Measurements from ENCODE around the gene NTNG2. TPM values are rescaled to one million over a fixed set of nuclear protein-coding genes. Genes with fewer than 3 reads are reported as not detected.

Gene NTNG2, protein sequence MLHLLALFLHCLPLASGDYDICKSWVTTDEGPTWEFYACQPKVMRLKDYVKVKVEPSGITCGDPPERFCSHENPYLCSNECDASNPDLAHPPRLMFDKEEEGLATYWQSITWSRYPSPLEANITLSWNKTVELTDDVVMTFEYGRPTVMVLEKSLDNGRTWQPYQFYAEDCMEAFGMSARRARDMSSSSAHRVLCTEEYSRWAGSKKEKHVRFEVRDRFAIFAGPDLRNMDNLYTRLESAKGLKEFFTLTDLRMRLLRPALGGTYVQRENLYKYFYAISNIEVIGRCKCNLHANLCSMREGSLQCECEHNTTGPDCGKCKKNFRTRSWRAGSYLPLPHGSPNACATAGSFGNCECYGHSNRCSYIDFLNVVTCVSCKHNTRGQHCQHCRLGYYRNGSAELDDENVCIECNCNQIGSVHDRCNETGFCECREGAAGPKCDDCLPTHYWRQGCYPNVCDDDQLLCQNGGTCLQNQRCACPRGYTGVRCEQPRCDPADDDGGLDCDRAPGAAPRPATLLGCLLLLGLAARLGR
- 0.37 and 0.59 TPM in 2 replicates for total RNA-seq

DNA sequence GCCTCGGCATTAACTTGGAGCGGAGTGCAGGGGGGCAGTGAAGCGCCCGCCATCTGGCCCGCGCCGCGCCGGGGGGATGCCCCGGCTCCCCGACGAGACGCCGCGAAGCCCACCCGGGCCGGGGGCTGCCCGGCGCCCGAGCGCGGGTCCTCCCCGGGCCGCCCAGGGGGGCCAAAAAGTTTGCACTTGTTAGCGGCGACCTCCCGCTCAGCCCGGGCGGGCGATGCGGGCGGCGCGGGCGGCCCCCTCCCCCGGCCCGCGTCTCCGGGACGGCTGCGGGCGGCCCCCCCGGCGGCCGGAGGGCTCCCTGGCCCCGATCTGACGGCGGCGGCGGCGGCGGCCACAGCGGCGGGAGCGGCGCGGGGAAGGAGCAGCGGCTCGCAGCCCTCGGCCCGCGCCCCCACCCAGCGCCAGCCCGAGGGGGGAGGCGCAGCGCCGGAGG is at the start of gene NTNG2:
TSS of gene NTNG2 (plus strand) at position 316 of the 442 bp plus-strand sequence. CDS start 4,774 bp downstream, outside the sequence.

Other genes starting within 250 kb of the NTNG2 start
- 19.5 and 24.0 TPM in 2 replicates for gene MED27, start 82.2 kb upstream of the NTNG2 start, total RNA-seq
- gene SETX, start 192.9 kb downstream of the NTNG2 start, total RNA-seq, result 60.6 and 67.6 TPM in 2 replicates
- 5.5 and 8.2 TPM in 2 replicates for gene TTF1, start 244.8 kb downstream of the NTNG2 start, total RNA-seq
- not detected in 2 replicates for gene CFAP77, start 248.2 kb downstream of the NTNG2 start, total RNA-seq